PFSK-1 (cell line): ENCODE data around the gene EWSR1.

Source experiments
- FOXP2 ChIP-seq: optimal IDR thresholded peaks from 2 replicates; pipeline ENCODE3; 2011; ENCODE audit warnings: borderline replicate concordance, control low read depth, inconsistent platforms; ENCODE audit not compliant: insufficient read depth; ENCODE audit errors: extremely low read length, extremely low read depth
- POLR2AphosphoS5 ChIP-seq: IDR thresholded peaks from 2 replicates; pipeline ENCODE4 v1.6.1; 2012; ENCODE audit warnings: low read depth, mild to moderate bottlenecking, control low read depth, low read length, moderate library complexity
- SIN3A ChIP-seq: IDR thresholded peaks from 2 replicates; pipeline ENCODE4 v1.6.1; 2012; ENCODE audit warnings: mild to moderate bottlenecking, low read length, moderate library complexity, borderline replicate concordance; ENCODE audit not compliant: insufficient read depth
- TAF1 ChIP-seq: IDR thresholded peaks from 2 replicates; pipeline ENCODE4 v1.6.1; 2012; ENCODE audit warnings: low read length, control low read depth, borderline replicate concordance; ENCODE audit not compliant: insufficient read depth
- TF ChIP-seq, protein P1 (sequence below), 2 experiments: IDR thresholded peaks; 2 replicates each; pipeline versions ENCODE4 v1.6.1 to v1.8.0; 2011 to 2012; ENCODE audit warnings: low read depth in 2 of 2, low read length in 2 of 2, control low read depth in 1 of 2, inconsistent platforms in 1 of 2, mild to moderate bottlenecking in 1 of 2, moderate library complexity in 1 of 2; ENCODE audit not compliant: insufficient read depth in 1 of 2

The EWSR1 gene

DNA sequence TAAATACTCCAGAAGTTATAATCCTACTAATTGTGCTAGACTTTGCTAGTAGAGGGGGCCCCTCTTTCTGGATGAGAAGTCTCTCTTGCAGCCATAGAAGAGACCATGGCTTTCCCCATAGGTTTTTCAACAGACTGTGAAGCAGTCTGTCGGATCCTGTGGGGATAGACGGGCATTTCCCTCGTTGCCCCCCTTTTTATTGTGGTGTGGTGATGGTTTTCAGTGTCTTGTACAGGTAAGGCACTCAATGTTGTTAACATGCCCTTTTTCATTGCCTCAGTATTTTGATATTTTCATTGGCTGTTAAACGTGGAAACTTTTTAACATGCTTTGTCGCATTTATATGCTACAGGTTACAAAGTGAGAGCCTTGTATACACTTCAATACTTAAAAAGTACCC lies 22.0 kb downstream of the EWSR1 start:
- no peak for TF ChIP-seq SIN3A
- no peak for TF ChIP-seq POLR2AphosphoS5
- no peak for TF ChIP-seq FOXP2
- TF ChIP-seq TAF1: no peak
- TF ChIP-seq, protein P1, sequence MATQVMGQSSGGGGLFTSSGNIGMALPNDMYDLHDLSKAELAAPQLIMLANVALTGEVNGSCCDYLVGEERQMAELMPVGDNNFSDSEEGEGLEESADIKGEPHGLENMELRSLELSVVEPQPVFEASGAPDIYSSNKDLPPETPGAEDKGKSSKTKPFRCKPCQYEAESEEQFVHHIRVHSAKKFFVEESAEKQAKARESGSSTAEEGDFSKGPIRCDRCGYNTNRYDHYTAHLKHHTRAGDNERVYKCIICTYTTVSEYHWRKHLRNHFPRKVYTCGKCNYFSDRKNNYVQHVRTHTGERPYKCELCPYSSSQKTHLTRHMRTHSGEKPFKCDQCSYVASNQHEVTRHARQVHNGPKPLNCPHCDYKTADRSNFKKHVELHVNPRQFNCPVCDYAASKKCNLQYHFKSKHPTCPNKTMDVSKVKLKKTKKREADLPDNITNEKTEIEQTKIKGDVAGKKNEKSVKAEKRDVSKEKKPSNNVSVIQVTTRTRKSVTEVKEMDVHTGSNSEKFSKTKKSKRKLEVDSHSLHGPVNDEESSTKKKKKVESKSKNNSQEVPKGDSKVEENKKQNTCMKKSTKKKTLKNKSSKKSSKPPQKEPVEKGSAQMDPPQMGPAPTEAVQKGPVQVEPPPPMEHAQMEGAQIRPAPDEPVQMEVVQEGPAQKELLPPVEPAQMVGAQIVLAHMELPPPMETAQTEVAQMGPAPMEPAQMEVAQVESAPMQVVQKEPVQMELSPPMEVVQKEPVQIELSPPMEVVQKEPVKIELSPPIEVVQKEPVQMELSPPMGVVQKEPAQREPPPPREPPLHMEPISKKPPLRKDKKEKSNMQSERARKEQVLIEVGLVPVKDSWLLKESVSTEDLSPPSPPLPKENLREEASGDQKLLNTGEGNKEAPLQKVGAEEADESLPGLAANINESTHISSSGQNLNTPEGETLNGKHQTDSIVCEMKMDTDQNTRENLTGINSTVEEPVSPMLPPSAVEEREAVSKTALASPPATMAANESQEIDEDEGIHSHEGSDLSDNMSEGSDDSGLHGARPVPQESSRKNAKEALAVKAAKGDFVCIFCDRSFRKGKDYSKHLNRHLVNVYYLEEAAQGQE (IDR thresholded peaks at IDR 0.05; ENCODE audit: insufficient read depth in 1 of 2, low read depth in 2 of 2, low read length in 2 of 2): no peak

DNA sequence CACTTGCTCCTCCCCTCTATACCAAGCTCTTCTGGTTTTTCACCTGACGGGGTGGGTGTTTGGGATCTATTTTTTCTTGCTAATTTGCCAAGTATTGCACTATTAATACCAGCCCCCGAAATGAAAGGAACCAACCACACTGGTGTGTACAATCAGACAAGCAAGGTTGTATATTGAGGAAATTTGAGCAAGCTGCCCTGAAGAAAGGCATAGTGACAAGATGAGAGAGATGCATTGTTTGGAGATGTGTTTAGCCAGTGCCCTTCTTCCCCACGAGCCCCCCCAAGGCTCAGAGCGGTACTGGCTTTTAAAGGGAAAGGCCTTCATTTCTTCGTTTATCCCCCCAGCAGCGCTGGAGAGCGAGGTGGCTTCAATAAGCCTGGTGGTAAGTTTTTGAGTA lies 23.1 kb downstream of the EWSR1 start:
- no peak for TF ChIP-seq FOXP2
- TF ChIP-seq POLR2AphosphoS5: no peak
- TF ChIP-seq, protein P1 (IDR thresholded peaks at IDR 0.05; ENCODE audit: insufficient read depth in 1 of 2, low read depth in 2 of 2, low read length in 2 of 2): no peak
- no peak for TF ChIP-seq TAF1
- no peak for TF ChIP-seq SIN3A

DNA sequence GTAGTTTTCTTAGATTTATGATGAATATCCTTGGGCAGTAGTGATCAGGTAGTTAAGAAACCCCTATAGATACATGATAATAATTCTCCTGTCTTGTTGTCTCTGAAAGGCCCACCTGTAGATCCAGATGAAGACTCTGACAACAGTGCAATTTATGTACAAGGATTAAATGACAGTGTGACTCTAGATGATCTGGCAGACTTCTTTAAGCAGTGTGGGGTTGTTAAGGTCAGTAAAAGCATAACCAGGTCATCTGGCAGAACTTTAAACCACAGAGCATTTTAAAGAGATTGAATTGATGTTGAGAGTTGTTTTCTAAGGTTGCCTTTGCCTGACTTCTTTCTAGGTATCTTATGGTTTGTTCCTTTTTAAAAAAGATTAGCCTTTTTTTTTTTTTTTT lies 24.3 kb downstream of the EWSR1 start:
- TF ChIP-seq POLR2AphosphoS5 (no peak), FOXP2 (no peak)

DNA sequence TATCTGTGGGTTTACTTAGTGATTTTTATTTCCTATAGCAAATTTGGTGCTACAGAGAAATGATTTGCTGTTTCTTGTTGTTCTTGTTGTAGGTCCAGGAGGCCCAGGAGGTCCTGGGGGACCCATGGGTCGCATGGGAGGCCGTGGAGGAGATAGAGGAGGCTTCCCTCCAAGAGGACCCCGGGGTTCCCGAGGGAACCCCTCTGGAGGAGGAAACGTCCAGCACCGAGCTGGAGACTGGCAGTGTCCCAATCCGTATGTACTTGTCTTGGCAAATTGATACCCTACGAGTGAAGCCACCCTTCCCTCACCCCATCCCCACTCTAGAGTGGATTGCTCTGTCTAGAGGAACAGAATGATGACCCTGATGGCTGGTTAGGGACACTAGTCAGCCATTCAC lies 30.6 kb downstream of the EWSR1 start:
- TF ChIP-seq, protein P1 (IDR thresholded peaks at IDR 0.05; ENCODE audit: insufficient read depth in 1 of 2, low read depth in 2 of 2, low read length in 2 of 2): no peak
- TF ChIP-seq FOXP2 (no peak), SIN3A (no peak), POLR2AphosphoS5 (no peak), TAF1 (no peak)

DNA sequence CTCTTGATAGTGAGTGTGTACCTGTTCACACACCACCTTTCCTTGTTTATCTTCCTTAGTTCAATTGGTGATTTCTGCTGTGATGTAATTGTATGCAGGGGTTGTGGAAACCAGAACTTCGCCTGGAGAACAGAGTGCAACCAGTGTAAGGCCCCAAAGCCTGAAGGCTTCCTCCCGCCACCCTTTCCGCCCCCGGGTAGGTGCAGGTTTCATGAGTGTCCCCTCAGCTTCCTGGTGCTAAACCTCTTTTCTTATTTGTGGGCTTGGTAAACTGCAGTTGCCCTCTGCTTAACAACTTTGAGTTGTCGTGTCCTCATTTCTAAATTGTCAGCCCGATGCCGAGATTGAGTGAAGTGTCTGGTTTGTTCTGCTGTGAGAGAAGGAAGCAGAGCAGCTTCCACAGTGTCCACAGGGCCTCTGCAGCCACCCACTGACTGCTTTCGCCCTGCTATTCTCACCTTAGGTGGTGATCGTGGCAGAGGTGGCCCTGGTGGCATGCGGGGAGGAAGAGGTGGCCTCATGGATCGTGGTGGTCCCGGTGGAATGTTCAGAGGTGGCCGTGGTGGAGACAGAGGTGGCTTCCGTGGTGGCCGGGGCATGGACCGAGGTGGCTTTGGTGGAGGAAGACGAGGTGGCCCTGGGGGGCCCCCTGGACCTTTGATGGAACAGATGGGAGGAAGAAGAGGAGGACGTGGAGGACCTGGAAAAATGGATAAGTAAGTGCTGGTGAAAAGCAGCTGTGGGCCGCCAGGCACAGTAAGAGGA lies 31.2 kb downstream of the EWSR1 start:
- no peak for TF ChIP-seq FOXP2
- TF ChIP-seq, protein P1 (IDR thresholded peaks at IDR 0.05; ENCODE audit: insufficient read depth in 1 of 2, low read depth in 2 of 2, low read length in 2 of 2): no peak
- no peak for TF ChIP-seq TAF1
- TF ChIP-seq SIN3A: no peak
- no peak for TF ChIP-seq POLR2AphosphoS5
